ENCODE data around the gene SLC39A6.
"Not testable (repeated sequence)": the region's sequence is repeated elsewhere in the genome, so short reads cannot be mapped to it uniquely, and the experiment has no call there.

The SLC39A6 gene

GRCh38 chr18:36129300-36130038 lies at the start of gene SLC39A6, which contains the start of gene ELP2:
Gene SLC39A6 (minus strand): TSS chr18:36129340. CDS start chr18:36127007, 2,333 bp downstream.
Gene ELP2 (plus strand): TSS chr18:36129899. CDS start chr18:36129934, 35 bp downstream.
- peak within 1 kb of the TSS; percentile 95 for H3K4me3 ChIP-seq (ENCODE audit: low read depth, low read length)
- TF ChIP-seq CTCF (IDR thresholded peaks at IDR 0.05; ENCODE audit: borderline replicate concordance, insufficient read depth, low read depth, low read length), result no peak

GRCh38 chr18:36177913-36178312 lies 48.8 kb upstream of the SLC39A6 start:
- TF ChIP-seq CTCF (IDR thresholded peaks at IDR 0.05; ENCODE audit: borderline replicate concordance, insufficient read depth, low read depth, low read length), result no peak
- no peak overlapping the region for H3K4me3 ChIP-seq (ENCODE audit: low read depth, low read length)

- H3K4me3 ChIP-seq (ENCODE audit: low read depth, low read length), result no peak overlapping the region
- TF ChIP-seq CTCF (IDR thresholded peaks at IDR 0.05; ENCODE audit: borderline replicate concordance, insufficient read depth, low read depth, low read length), result no peak
These were observed 47.6 kb upstream of the SLC39A6 start for GRCh38 chr18:36176711-36177110.

- H3K4me3 ChIP-seq (ENCODE audit: low read depth, low read length), result no peak overlapping the region
- no peak for TF ChIP-seq CTCF (IDR thresholded peaks at IDR 0.05; ENCODE audit: borderline replicate concordance, insufficient read depth, low read depth, low read length)
These were observed 47.0 kb upstream of the SLC39A6 start for GRCh38 chr18:36176177-36176584.

- H3K4me3 ChIP-seq (ENCODE audit: low read depth, low read length), result no peak overlapping the region
- TF ChIP-seq CTCF (IDR thresholded peaks at IDR 0.05; ENCODE audit: borderline replicate concordance, insufficient read depth, low read depth, low read length), result no peak
These were observed 46.3 kb upstream of the SLC39A6 start for GRCh38 chr18:36175481-36175880.

GRCh38 chr18:36169938-36170337 lies 40.8 kb upstream of the SLC39A6 start:
- H3K4me3 ChIP-seq (ENCODE audit: low read depth, low read length), result no peak overlapping the region
- TF ChIP-seq CTCF (IDR thresholded peaks at IDR 0.05; ENCODE audit: borderline replicate concordance, insufficient read depth, low read depth, low read length), result no peak

- not testable (repeated sequence) for H3K4me3 ChIP-seq (ENCODE audit: low read depth, low read length)
These were observed 39.2 kb upstream of the SLC39A6 start for GRCh38 chr18:36168296-36168695.

Measured in GM12875 (cell line).